Measurements from ENCODE around the gene C20orf144.
A peak's percentile ranks its signal among the peaks of the same experiment; 100 is the strongest.

The C20orf144 gene

DNA sequence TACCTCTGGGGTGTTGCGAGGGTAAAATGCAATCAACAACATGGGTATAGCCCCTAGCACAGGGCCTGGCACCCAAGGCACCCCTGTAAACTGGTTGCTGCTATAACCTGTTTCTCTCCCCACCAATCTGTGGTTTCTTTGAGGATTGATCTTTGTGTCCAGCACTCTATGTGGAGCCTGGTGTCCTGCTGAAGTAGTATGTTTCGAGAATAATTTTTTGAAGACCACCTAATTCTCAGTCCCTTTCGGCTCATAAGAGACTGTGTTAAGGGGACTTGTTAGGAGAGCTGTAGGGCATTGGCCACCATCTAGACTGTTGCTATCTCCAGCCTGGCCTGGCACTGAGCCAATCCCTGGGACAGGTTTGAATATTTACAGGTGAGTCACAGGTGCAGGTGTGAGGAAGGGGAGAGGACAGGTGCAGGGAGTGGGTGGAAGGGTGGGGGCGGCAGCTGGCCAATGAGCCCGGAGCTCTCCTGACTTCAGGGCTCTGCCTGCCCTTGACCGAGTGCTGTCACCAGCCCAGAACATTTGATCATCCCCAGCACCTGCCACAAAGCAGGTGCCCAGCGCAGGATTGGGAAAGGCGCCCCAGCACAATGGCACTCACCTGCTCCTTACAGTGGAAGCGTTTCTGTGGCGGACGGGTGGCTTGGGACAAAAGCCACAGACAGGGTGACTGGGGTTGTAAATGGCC, 8.1 kb upstream of the C20orf144 start:
- TF ChIP-seq, protein P1, sequence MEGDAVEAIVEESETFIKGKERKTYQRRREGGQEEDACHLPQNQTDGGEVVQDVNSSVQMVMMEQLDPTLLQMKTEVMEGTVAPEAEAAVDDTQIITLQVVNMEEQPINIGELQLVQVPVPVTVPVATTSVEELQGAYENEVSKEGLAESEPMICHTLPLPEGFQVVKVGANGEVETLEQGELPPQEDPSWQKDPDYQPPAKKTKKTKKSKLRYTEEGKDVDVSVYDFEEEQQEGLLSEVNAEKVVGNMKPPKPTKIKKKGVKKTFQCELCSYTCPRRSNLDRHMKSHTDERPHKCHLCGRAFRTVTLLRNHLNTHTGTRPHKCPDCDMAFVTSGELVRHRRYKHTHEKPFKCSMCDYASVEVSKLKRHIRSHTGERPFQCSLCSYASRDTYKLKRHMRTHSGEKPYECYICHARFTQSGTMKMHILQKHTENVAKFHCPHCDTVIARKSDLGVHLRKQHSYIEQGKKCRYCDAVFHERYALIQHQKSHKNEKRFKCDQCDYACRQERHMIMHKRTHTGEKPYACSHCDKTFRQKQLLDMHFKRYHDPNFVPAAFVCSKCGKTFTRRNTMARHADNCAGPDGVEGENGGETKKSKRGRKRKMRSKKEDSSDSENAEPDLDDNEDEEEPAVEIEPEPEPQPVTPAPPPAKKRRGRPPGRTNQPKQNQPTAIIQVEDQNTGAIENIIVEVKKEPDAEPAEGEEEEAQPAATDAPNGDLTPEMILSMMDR (IDR thresholded peaks at IDR 0.05) = no peak
- Histone ChIP-seq H3K36me3 (peaks cover 3 to 30% (median 23%) of the 10 kb centered on the region in 3 donors), H3K27me3 (no peaks in the 10 kb centered on the region), H3K27ac (peak overlapping the region in 1 of 2 donors; percentile 31), H3K4me1 (peaks cover 0 to 29% (median 11%) of the 10 kb centered on the region in 4 donors), H3K4me3 (no peak overlapping the region), H3K9me3 (no peaks in the 10 kb centered on the region)
- intact Hi-C loops (cut with DNase I; ENCODE audit: low total_unique reads) = loop anchor here (10.0 kb wide), 1 partner anchor 239 kb away; no protein-coding TSS in a partner anchor
- DNase-seq = peak in 1 of 2 donors; percentile 71

DNA sequence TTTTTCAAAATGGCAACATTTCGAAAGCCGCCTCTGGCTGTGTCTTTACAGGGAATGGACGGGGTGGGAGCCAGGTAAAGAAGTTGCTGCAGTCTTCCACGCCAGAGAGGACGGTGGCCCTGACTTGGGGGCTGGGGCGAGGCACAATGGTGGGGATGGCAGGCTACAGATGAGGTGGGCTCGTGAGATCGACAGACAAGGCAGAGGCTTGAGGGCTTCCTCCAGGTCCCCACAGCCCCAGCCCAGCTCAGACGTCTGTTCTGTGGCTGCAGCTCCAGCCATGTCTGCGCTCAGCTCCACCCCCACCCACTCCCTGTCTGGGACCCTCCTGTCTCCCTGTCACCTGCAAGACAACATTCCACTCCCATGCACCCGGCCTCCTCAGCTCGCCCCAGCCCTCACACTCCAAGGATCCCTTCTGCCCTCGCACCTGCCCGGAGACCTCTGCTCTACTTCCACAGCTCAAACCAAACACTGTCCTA, 7.4 kb upstream of the C20orf144 start:
- DNase-seq = no peak
- Histone ChIP-seq H3K9me3 (no peaks in the 10 kb centered on the region), H3K27ac (no peak overlapping the region), H3K4me3 (no peak overlapping the region), H3K4me1 (peaks cover 0 to 22% (median 8%) of the 10 kb centered on the region in 4 donors), H3K36me3 (peaks cover 10 to 37% (median 30%) of the 10 kb centered on the region in 3 donors), H3K27me3 (no peaks in the 10 kb centered on the region)
- intact Hi-C loops (cut with DNase I; ENCODE audit: low total_unique reads) = loop anchor here (10.0 kb wide), 1 partner anchor 240 kb away; no protein-coding TSS in a partner anchor
- TF ChIP-seq, protein P1 (IDR thresholded peaks at IDR 0.05) = no peak

DNA sequence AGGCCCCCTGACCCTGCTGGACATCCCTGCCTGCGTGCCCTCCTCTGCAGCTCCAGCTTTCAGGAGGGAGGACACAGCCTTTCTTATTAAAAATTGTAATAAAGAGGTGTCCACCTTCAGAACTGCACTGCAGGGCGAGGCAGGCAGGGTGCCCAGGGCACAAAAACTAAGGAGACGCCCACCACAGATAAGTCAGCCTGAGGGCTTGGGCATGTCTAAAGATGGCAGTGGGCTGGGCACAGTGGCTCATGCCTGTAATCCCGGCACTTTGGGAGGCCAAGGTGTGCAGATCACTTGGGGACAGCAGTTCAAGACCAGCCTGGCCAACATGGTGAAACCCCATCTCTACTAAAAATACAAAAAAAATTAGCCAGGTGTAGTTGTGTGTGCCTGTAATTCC, 7.0 kb upstream of the C20orf144 start:
- Histone ChIP-seq H3K4me1 (peaks cover 0 to 20% (median 8%) of the 10 kb centered on the region in 4 donors), H3K27ac (no peak overlapping the region), H3K9me3 (no peaks in the 10 kb centered on the region), H3K27me3 (no peaks in the 10 kb centered on the region), H3K36me3 (peaks cover 14 to 41% (median 34%) of the 10 kb centered on the region in 3 donors), H3K4me3 (no peak overlapping the region)
- TF ChIP-seq, protein P1 (IDR thresholded peaks at IDR 0.05) = no peak
- intact Hi-C loops (cut with DNase I; ENCODE audit: low total_unique reads) = loop anchor here (10.0 kb wide), 1 partner anchor 240 kb away; no protein-coding TSS in a partner anchor
- DNase-seq = no peak

DNA sequence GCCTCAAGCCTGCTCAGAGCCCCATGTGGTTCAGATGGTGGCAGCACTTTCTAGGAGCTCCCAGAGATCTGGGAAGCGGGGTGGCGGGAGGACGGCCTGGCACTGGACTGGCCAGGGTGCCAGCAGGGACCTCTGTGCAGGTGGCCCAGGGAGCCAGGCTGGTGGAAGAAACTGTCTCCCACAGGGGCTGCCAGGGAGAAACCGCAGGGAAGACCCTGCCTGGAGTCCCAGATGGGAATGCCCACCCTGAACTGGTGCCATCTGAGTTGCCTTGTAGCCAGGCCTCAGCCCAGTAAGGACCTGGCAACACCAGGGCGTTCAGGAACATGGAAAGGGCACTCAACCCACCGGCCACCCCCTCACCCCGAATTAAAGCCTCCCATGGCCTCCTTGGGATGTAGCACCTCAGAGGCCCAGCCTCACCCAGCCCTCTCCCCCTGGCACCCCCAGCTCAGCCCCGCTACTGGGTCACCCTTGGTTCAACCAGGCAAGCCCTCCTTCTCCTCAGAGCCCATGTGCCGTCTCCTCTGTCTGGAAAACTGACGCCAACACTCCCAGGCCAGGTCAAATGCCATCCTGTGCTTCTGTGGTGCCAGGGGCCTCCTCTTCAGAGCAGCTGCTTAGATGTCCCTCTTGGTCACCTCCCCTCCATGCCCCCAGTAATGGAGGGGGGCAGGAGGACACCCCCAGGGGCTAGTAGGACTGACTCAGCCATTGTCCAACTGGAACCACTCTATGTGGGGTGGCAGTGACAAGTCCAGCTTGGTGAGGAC, 5.9 kb upstream of the C20orf144 start:
- H3K36me3 ChIP-seq = peaks cover 14 to 45% (median 36%) of the 10 kb centered on the region in 3 donors
- intact Hi-C loops (cut with DNase I; ENCODE audit: low total_unique reads) = loop anchor here (10.0 kb wide), 1 partner anchor 241 kb away; no protein-coding TSS in a partner anchor
- peak in 1 of 2 donors; percentile 66 for DNase-seq
- TF ChIP-seq, protein P1 (IDR thresholded peaks at IDR 0.05) = no peak
- H3K4me1 ChIP-seq = peaks cover 0 to 20% (median 8%) of the 10 kb centered on the region in 4 donors
- H3K27me3 ChIP-seq = no peaks in the 10 kb centered on the region
- H3K4me3 ChIP-seq = no peak overlapping the region
- H3K9me3 ChIP-seq = no peaks in the 10 kb centered on the region
- H3K27ac ChIP-seq = no peak overlapping the region

DNA sequence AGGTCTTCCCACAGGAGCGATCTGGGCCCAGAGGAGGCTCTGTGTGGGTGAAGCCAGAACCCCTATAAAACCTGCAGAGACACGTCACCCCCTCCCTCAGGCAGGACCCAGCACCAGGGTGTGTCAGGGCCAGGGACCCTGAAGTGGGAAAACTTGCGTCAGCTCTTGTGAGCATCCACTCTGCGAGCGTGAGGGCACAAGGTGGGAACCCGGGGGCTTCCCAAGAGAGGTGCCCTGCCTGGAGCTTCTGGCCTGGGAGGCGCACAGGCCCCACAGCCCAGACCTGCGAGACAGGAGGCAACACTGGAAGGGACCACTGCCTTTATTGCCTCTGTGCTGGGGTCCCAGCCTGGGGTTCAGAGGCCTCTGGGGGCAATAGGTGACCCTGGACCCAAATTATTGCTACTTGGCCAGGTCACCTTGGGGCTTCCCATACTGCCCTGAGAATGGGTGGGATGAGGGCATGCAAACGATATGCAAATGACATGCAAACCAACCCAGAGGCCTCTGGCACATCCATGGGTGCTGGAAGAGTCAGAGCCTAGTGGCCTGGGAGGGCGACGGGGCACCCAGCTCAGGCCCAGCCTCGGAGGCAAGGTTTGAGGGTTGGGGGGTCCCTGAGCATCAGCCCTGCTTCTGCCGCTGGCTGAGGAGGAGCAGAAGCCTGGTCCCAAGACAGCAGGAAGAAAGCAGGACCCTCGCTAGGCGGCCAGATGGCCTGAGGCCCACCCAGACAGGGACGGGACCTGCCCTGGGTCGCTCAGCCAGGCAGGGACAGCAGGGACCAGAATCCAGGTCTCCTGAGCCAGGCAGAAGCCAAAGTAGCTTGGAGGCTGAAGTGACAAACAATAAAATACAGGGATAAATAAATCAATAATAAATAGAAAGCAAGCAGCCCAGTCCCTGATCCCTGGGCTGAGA, 5.1 kb upstream of the C20orf144 start:
- H3K4me1 ChIP-seq = peaks cover 0 to 16% (median 8%) of the 10 kb centered on the region in 4 donors
- peaks cover 14 to 45% (median 36%) of the 10 kb centered on the region in 3 donors for H3K36me3 ChIP-seq
- TF ChIP-seq, protein P1 (IDR thresholded peaks at IDR 0.05) = no peak
- no peaks in the 10 kb centered on the region for H3K9me3 ChIP-seq
- DNase-seq = no peak
- H3K27me3 ChIP-seq = no peaks in the 10 kb centered on the region
- H3K4me3 ChIP-seq = no peak overlapping the region
- H3K27ac ChIP-seq = no peak overlapping the region
- intact Hi-C loops (cut with DNase I; ENCODE audit: low total_unique reads) = loop anchor here (10.0 kb wide), 1 partner anchor 242 kb away; no protein-coding TSS in a partner anchor
